Activated CD4-positive, alpha-beta memory T cell treated with anti-CD3 and anti-CD28 coated beads, Interleukin-2, amount 10 ng/mL, durations not matched to agents 7 days and 5 days (primary cell): ENCODE results near the gene HYPK. TPM values are rescaled to one million over a fixed set of nuclear protein-coding genes. Genes with fewer than 3 reads are reported as not detected.
"Not testable (repeated sequence)": the region's sequence is repeated elsewhere in the genome, so short reads cannot be mapped to it uniquely, and the experiment has no call there.

Experiments used
- CTCF ChIA-PET: fragments of 350-600 bp; sonication (Branson Sonifier 250); formaldehyde crosslinking; loops from one replicate; lab custom pipeline; 2021; ENCODE audit warnings: antibody characterized with exemption, inconsistent platforms; lab: Charles Lee
- POLR2A ChIA-PET: fragments of 350-600 bp; sonication (Branson Sonifier 250); formaldehyde crosslinking; loops from one replicate; lab custom pipeline; 2021; ENCODE audit warnings: antibody characterized with exemption; lab: Charles Lee
- DNase-seq: peaks from one replicate; pipeline ENCODE4 v3.0.0-alpha.2; 2020
- H3K27ac Mint-ChIP-seq: one replicate; pipeline ENCODE4 v1.8.0; 2021; ENCODE audit warnings: mild to moderate bottlenecking, mixed read lengths
- H3K27me3 Mint-ChIP-seq: one replicate; pipeline ENCODE4 v1.8.0; 2021; ENCODE audit warnings: mixed read lengths
- H3K36me3 Mint-ChIP-seq: one replicate; pipeline ENCODE4 v1.8.0; 2021; ENCODE audit warnings: low read depth, mixed read lengths
- H3K4me1 Mint-ChIP-seq: one replicate; pipeline ENCODE4 v1.8.0; 2021; ENCODE audit warnings: mixed read lengths
- H3K4me3 Mint-ChIP-seq: one replicate; pipeline ENCODE4 v1.8.0; 2021; ENCODE audit warnings: mild to moderate bottlenecking, mixed read lengths
- H3K9me3 Mint-ChIP-seq: one replicate; pipeline ENCODE4 v1.8.0; 2021; ENCODE audit warnings: mixed read lengths
- total RNA-seq, 2 experiments: library from RNA; stranded (reverse); gene quantifications; one replicate each; pipeline ENCODE4 v1.2.3, GENCODE V29; 2021

Gene HYPK
- total RNA-seq, 2 experiments from 2014 or later, result 14.3 to 14.4 TPM

DNA sequence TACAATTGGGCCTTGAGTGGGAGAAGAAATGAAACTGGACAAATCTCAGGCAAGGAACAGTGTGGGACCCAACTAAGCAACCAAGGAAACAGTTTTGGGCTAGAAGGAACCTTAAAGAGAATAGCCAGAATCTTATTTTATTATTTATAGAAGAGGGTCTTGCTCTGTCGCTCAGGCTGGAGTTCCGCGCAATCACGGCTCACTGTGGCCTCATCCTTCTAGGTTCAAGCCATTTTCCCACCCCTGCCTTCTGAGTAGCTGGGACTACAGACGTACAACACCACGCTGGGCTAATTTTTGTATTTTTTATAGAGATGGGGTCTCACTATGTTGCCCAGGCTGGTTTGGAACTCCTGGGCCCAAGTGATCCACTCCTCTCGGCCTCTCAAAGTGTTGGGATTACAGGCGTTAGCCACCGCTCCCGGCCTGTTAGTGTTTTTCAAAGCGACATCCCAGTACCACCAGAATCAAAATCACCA lies 25.7 kb downstream of the HYPK start:
- H3K9me3 Mint-ChIP-seq, result peaks cover 3% of the 10 kb centered on the region
- ChIA-PET POLR2A (interaction anchor here (1.7 to 10.8 kb wide), 4 partner anchors 26 to 900 kb away, joined by 3 to 163 read pairs (median 47); partner anchors contain the start of genes HYPK, SERF2 and SERINC4), CTCF (no interaction called here)
- peaks cover 74% of the 10 kb centered on the region for H3K4me1 Mint-ChIP-seq
- peak overlapping the region; percentile 90 for H3K4me3 Mint-ChIP-seq
- H3K27me3 Mint-ChIP-seq, result no peaks in the 10 kb centered on the region
- peaks cover 41% of the 10 kb centered on the region for H3K36me3 Mint-ChIP-seq
- DNase-seq, result no peak
- peak overlapping the region; percentile 93 for H3K27ac Mint-ChIP-seq

DNA sequence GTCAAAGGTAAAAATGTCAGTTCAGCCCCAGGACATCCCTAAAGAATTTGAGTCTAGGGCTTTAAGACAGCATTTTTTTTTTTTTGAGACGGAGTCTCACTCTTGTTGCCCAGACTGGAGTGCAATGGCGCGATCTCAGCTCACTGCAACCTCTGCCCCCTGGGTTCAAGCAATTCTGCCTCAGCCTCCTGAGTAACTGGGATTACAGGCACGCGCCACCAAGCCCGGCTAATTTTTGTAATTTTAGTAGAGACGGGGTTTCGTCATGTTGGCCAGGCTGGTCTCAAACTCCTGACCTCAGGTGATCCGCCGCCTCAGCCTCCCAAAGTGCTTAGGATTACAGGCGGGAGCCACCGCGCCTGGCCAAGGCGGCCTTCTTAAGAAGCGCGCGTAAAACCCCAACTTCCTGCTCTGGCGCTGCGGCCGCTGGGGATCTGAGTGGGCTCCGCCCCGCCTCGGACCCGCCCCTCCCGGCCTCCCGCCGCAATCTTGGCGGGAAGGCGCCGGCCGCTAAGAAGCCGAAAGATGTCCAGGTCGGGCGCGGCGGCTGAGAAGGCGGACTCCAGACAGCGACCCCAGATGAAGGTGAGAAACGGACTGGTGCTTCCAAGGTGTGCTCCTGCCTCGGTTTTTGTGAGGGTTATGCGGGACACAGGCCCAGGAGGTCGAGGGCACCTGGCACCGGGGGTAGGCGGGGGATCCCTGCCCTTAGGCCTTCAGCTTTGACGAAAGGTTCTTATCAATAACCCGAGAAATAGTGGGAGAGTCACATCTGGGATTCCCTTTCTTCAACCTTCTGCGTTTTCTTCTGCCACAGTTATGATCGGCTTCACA lies 26.3 kb downstream of the HYPK start, which contains the start of gene WDR76:
Gene WDR76 (plus strand): TSS at position 495 of the 834 bp plus-strand sequence. CDS start 31 bp downstream, at position 526.
- ChIA-PET CTCF (interaction anchor here (1.0 to 2.3 kb wide), 4 partner anchors 7 to 57 kb away, joined by 3 to 12 read pairs (median 5); partner anchors contain the start of gene ELL3), POLR2A (interaction anchor here (0.8 to 10.8 kb wide), 11 partner anchors 10 to 900 kb away, joined by 3 to 163 read pairs (median 6); partner anchors contain the start of genes EIF3J, ELL3, HYPK and PDIA3)
- H3K27me3 Mint-ChIP-seq, result no peaks in the 10 kb centered on the region

DNA sequence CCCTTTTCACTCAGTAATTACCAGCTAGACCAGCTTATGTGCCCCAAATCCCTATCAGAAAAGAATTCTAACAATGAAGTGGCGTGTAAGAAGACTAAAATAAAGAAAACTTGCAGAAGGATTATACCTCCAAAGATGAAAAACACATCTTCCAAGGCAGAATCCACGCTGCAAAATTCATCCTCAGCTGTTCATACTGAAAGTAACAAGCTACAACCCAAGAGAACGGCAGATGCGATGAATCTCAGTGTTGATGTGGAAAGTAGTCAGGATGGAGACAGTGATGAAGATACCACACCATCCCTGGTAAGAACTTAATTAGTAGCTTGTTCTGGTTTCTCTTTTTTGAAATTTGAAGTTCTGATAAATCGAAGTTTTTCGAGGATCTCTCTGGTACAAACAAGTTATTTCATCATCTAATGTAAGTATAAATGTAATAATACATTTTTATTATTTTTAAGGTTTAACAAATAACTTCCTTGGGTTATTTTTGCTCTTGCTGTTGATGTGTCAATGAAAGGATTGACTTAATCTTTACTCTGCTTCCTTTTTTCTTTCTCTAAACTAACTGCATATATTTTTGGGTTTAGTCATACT lies 27.8 kb downstream of the HYPK start:
- Mint-ChIP-seq H3K4me3 (peak overlapping the region; percentile 90), H3K36me3 (peaks cover 49% of the 10 kb centered on the region), H3K4me1 (peaks cover 69% of the 10 kb centered on the region), H3K27ac (peak overlapping the region; percentile 91), H3K27me3 (no peaks in the 10 kb centered on the region), H3K9me3 (peaks cover 3% of the 10 kb centered on the region)
- ChIA-PET CTCF (interaction anchor here (1.3 to 2.3 kb wide), 3 partner anchors 9 to 58 kb away, joined by 5 to 12 read pairs (median 5); no protein-coding TSS in a partner anchor), POLR2A (interaction anchor here (0.9 to 10.8 kb wide), 9 partner anchors 8 to 457 kb away, joined by 3 to 163 read pairs (median 7); partner anchors contain the start of genes ELL3, HYPK, PDIA3 and SERF2)
- DNase-seq, result peak; percentile 30

More for the DNA sequence above, 26.3 kb downstream of the HYPK start, which contains the start of gene WDR76:
- Mint-ChIP-seq H3K4me1 (peaks cover 73% of the 10 kb centered on the region), H3K36me3 (peaks cover 41% of the 10 kb centered on the region), H3K4me3 (peak within 1 kb of the TSS; percentile 90), H3K9me3 (peaks cover 3% of the 10 kb centered on the region), H3K27ac (peak within 1 kb of the TSS; percentile 93)
- DNase-seq, result peak; percentile 86

DNA sequence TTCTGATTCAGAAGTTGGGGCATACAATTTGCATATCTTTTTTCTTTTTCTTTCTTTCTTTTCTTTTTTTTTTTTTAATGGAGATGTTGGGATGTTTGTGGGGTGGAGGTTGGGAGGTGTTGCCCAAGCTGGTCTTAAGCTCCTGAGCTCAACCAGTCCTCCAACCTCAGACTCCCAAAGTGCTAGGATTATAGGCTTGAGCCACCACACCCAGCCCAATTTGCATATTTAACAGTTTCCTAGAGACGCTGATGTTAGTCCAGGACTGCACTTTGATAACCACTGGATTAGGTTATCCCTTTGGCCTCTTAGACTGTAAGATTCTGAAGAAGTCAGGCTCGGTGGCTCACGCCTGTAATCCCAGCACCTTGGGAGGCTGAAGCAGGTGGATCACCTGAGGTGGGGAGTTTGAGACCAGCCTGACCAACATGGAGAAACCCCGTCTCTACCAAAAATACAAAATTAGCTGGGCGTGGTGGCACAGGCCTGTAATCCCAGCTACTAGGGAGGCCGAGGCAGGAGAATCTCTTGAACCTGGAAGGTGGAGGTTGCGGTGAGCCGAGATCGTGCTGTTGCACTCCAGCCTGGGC lies 29.6 kb downstream of the HYPK start:
- DNase-seq, H3K9me3 Mint-ChIP-seq, H3K27me3 Mint-ChIP-seq: not testable (repeated sequence)
- peaks cover 56% of the 10 kb centered on the region for H3K36me3 Mint-ChIP-seq
- CTCF ChIA-PET, result interaction anchor here (2.0 kb wide), 1 partner anchor 53 kb away, joined by 8 read pairs; the partner anchor contains the start of gene ELL3
- POLR2A ChIA-PET, result interaction anchor here (1.9 to 5.1 kb wide), 2 partner anchors 18 to 29 kb away, joined by 4 to 18 read pairs; partner anchors contain the start of genes HYPK and SERINC4
- peaks cover 57% of the 10 kb centered on the region for H3K4me1 Mint-ChIP-seq
- H3K27ac Mint-ChIP-seq, result peak overlapping the region; percentile 52
- H3K4me3 Mint-ChIP-seq, result peak overlapping the region; percentile 90

DNA sequence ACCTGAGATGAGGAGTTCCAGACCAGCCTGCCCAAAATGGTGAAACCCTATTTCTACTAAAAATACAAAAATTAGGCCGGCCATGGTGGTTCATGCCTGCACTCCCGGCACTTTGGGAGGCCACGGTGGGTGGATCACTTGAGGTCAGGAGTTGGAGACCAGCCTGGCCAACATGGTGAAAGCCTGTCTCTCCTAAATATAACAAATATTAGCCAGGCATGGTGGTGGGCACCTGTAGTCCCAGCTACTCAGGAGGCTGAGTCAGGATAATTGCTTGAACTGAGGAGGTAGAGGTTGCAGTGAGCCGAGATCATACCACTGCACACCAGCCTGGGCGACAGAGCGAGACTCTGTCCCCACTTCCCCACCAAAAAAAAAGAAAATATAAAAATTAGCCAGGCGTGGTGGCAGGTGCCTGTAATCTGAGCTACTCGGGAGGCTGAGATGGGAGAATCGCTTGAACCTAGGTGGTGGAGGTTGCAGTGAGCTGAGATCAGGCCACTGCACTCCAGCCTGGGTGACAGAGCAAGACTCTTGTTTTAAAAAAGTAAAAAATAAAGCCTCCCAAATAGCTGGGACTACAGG lies 30.4 kb downstream of the HYPK start:
- not testable (repeated sequence) for H3K9me3 Mint-ChIP-seq, H3K27me3 Mint-ChIP-seq, DNase-seq
- Mint-ChIP-seq H3K4me1 (peaks cover 52% of the 10 kb centered on the region), H3K36me3 (peaks cover 60% of the 10 kb centered on the region), H3K27ac (peak overlapping the region; percentile 16), H3K4me3 (peak overlapping the region; percentile 17)
- ChIA-PET CTCF (interaction anchor here (2.0 kb wide), 1 partner anchor 54 kb away, joined by 8 read pairs; the partner anchor contains the start of gene ELL3), POLR2A (interaction anchor here (0.6 to 5.1 kb wide), 12 partner anchors 9 to 1600 kb away, joined by 3 to 20 read pairs (median 4); partner anchors contain the start of genes CTDSPL2, ELL3, HYPK and SERINC4)

DNA sequence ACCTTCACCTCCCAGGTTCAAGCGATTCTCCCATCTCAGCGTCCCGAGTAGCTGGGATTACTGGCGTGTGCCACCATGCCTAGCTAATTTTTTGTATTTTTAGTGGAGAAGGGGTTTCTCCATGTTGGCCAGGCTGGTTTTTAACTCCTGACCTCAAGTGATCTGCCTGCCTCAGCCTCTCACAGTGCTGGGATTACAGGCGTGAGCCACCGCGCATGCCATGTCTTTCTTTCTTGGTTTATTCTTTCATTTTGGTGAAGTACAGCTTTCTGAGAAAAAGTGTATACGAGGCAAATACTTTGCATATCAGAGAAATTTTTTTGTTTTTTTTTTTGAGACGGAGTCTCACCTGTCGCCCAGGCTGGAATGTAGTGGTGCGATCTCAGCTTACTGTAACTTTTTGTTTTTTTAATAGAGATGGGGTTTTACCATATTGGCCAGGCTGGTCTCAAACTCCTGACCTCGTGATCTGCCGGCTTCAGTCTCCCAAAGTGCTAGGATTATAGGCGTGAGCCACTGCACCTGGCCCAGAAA lies 31.2 kb downstream of the HYPK start:
- H3K9me3 Mint-ChIP-seq, H3K27me3 Mint-ChIP-seq, DNase-seq: not testable (repeated sequence)
- Mint-ChIP-seq H3K4me3 (peak overlapping the region; percentile 64), H3K4me1 (peaks cover 44% of the 10 kb centered on the region), H3K36me3 (peaks cover 67% of the 10 kb centered on the region), H3K27ac (peak overlapping the region; percentile 74)
- ChIA-PET CTCF (interaction anchor here (0.7 to 2.0 kb wide), 3 partner anchors 55 to 1154 kb away, joined by 3 to 8 read pairs (median 3); partner anchors contain the start of gene ELL3), POLR2A (interaction anchor here (0.6 to 5.1 kb wide), 13 partner anchors 10 to 1599 kb away, joined by 3 to 20 read pairs (median 4); partner anchors contain the start of genes CTDSPL2, ELL3, HYPK and SERINC4)

DNA sequence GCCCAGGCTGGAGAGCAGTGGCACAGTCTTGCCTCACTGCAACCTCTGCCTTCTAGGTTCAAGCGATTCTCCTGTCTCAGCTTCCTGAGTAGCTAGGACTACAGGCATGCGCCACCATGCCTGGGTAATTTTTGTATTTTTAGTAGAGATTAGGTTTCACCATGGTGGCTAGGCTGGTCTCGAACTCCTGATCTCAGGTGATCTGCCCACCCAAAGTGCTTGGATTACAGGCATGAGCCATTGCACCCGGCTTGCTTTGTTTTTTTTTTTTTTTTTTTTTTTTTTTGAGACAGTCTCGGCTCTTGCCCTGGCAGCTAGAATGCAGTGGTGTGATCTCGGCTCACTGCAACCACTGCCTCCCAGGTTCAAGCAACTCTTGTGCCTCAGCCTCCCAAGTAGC lies 32.1 kb downstream of the HYPK start:
- Mint-ChIP-seq H3K4me1 (peaks cover 45% of the 10 kb centered on the region), H3K36me3 (peaks cover 66% of the 10 kb centered on the region), H3K27ac (peak overlapping the region; percentile 74), H3K4me3 (peak overlapping the region; percentile 64)
- DNase-seq, H3K27me3 Mint-ChIP-seq, H3K9me3 Mint-ChIP-seq: not testable (repeated sequence)
- ChIA-PET CTCF (interaction anchor here (0.6 to 1.0 kb wide), 3 partner anchors 8 to 465 kb away, joined by 3 to 4 read pairs (median 3); partner anchors contain the start of gene MFAP1), POLR2A (interaction anchor here (1.0 to 5.1 kb wide), 9 partner anchors 8 to 86 kb away, joined by 3 to 20 read pairs (median 4); partner anchors contain the start of genes ELL3, HYPK, MFAP1 and PDIA3)

DNA sequence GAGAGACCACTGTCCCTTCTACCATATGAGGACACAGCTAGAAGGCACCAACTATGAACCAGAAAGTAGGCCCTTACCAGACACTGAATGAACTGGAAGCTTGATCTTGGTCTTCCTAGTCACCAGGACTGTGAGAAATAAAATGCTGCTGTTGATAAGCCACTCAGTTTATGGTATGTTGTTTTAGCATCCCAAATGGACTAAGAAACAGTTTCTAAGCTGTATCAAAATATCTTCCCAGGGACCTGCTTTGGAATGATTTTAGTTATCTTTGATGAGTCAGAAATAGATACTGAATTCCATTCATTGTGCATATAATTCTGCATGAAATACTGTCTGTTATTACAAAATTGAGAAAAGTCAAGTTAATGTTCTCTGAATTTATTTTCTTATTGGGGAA lies 45.0 kb downstream of the HYPK start:
- H3K9me3 Mint-ChIP-seq, result no peaks in the 10 kb centered on the region
- ChIA-PET CTCF (no interaction called here), POLR2A (interaction anchor here (1.5 kb wide), 1 partner anchor 10 kb away, joined by 5 read pairs; no protein-coding TSS in a partner anchor)
- peaks cover 4% of the 10 kb centered on the region for H3K4me1 Mint-ChIP-seq
- no peak overlapping the region for H3K27ac Mint-ChIP-seq
- no peaks in the 10 kb centered on the region for H3K27me3 Mint-ChIP-seq
- no peak overlapping the region for H3K4me3 Mint-ChIP-seq
- no peak for DNase-seq
- H3K36me3 Mint-ChIP-seq, result peaks cover 51% of the 10 kb centered on the region

DNA sequence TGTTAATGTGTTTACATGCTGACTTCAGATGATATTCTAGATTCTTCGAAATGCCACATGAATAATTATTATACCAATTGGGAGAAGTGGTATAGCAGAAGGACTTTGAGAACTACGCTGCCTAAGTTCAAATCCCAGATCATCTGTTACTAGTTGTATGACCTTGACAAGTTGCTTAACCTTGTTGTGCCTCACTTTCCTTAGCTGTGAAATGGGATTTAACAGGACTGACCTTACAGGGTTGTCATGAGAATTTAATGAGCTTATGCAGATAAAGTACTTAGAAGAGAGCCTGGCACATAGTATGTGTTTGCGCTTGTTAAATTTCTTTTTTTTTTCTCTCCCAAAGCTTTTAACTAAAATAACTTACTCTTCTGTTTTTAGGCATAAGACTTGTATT lies 50.9 kb downstream of the HYPK start:
- no peaks in the 10 kb centered on the region for H3K27me3 Mint-ChIP-seq
- no peak for DNase-seq
- H3K9me3 Mint-ChIP-seq, result no peaks in the 10 kb centered on the region
- H3K27ac Mint-ChIP-seq, result no peak overlapping the region
- ChIA-PET POLR2A (interaction anchor here (1.0 to 3.5 kb wide), 3 partner anchors 20 to 27 kb away, joined by 3 to 9 read pairs (median 7); partner anchors contain the start of gene MFAP1), CTCF (interaction anchor here (0.6 to 0.9 kb wide), 2 partner anchors 30 to 1550 kb away, joined by 3 to 4 read pairs; no protein-coding TSS in a partner anchor)
- H3K4me3 Mint-ChIP-seq, result no peak overlapping the region
- H3K4me1 Mint-ChIP-seq, result peaks cover 2% of the 10 kb centered on the region
- peaks cover 59% of the 10 kb centered on the region for H3K36me3 Mint-ChIP-seq

DNA sequence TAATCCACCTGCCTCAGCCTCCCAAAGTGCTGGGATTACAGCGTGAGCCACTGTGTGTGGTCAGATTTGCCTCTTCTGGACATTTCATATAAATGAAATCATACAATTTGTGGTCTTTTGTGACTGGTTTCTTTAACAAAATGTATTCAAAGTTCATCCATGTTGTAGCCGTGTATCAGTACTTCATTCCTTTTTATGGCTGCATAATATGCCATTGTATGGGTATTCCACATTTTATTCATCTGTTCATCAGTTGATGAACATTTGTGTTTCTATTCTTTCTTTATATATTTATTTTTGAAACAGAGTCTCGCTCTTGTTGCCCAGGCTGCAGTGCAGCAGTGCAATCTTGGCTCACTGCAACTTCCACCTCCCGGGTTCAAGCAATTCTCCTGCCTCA lies 52.2 kb downstream of the HYPK start:
- no peaks in the 10 kb centered on the region for H3K27me3 Mint-ChIP-seq
- peaks cover 2% of the 10 kb centered on the region for H3K4me1 Mint-ChIP-seq
- CTCF ChIA-PET, result no interaction called here
- no peak overlapping the region for H3K27ac Mint-ChIP-seq
- H3K4me3 Mint-ChIP-seq, result no peak overlapping the region
- no peaks in the 10 kb centered on the region for H3K9me3 Mint-ChIP-seq
- H3K36me3 Mint-ChIP-seq, result peaks cover 68% of the 10 kb centered on the region
- no peak for DNase-seq
- POLR2A ChIA-PET, result interaction anchor here (3.5 kb wide), 1 partner anchor 28 kb away, joined by 9 read pairs; the partner anchor contains the start of gene MFAP1
